K562 (cell line): ENCODE measurements around the gene MPC1. TPM values are rescaled to one million over a fixed set of nuclear protein-coding genes. Genes with fewer than 3 reads are reported as not detected.

Source experiments
- BMI1 ChIP-seq: fragments of 150-350 bp; IDR thresholded peaks from 2 replicates; pipeline ENCODE4 v1.6.1; 2014; ENCODE audit warnings: low read length
- ERF ChIP-seq: fragments of 450-650 bp; formaldehyde crosslinking; IDR thresholded peaks from 2 replicates; pipeline ENCODE4 v1.4.0; 2020; ENCODE audit warnings: mild to moderate bottlenecking, mixed read lengths
- HNRNPH1 ChIP-seq: fragments of 200-400 bp; formaldehyde crosslinking; optimal IDR thresholded peaks from 2 replicates; pipeline ENCODE3; 2017; ENCODE audit warnings: low read depth, mild to moderate bottlenecking, low read length, moderate library complexity
- KLF1 ChIP-seq: fragments of 450-650 bp; IDR thresholded peaks from 2 replicates; pipeline ENCODE4 v1.6.1; 2016; ENCODE audit warnings: missing genetic modification characterization, missing compliant biosample characterization
- MED1 ChIP-seq: sonication (generic); formaldehyde crosslinking; IDR thresholded peaks from 2 replicates; pipeline ENCODE4 v1.8.1; 2023; ENCODE audit warnings: missing genetic modification reagents, borderline replicate concordance
- MTA2 ChIP-seq: fragments of 450-650 bp; IDR thresholded peaks from 2 replicates; pipeline ENCODE4 v1.6.1; 2016; ENCODE audit warnings: low read depth
- PHF21A ChIP-seq: fragments of 450-650 bp; IDR thresholded peaks from 2 replicates; pipeline ENCODE4 v1.6.1; 2017; ENCODE audit warnings: low read depth, borderline replicate concordance
- PRMT5 ChIP-seq: sonication (generic); formaldehyde crosslinking; IDR thresholded peaks from 2 replicates; pipeline ENCODE4 v1.5.0; 2020; ENCODE audit warnings: missing genetic modification reagents
- RBM22 ChIP-seq: fragments of 200-400 bp; formaldehyde crosslinking; IDR thresholded peaks from 2 replicates; pipeline ENCODE4 v1.6.1; 2018; ENCODE audit warnings: low read length, low read depth; ENCODE audit not compliant: poor library complexity, severe bottlenecking
- RNF2 ChIP-seq: sonication (generic); IDR thresholded peaks from 2 replicates; pipeline ENCODE4 v1.6.1; 2016
- SETDB1 ChIP-seq: IDR thresholded peaks from one replicate; pipeline ENCODE4 v1.6.1; 2012; ENCODE audit warnings: low read length, control low read depth, inconsistent platforms
- SIN3B ChIP-seq: fragments of 450-650 bp; IDR thresholded peaks from 2 replicates; pipeline ENCODE4 v1.6.1; 2017; ENCODE audit warnings: low read depth, mild to moderate bottlenecking, moderate library complexity
- TAF1 ChIP-seq: IDR thresholded peaks from 2 replicates; pipeline ENCODE4 v1.6.1; 2011; ENCODE audit warnings: mild to moderate bottlenecking, low read length, moderate library complexity; ENCODE audit not compliant: insufficient read depth, control insufficient read depth, severe bottlenecking; ENCODE audit errors: extremely low read depth
- TAF7 ChIP-seq: fragments of 450-650 bp; IDR thresholded peaks from 2 replicates; pipeline ENCODE4 v1.6.1; 2016; ENCODE audit warnings: missing genetic modification characterization, missing compliant biosample characterization
- TEAD4 ChIP-seq, 2 experiments: sonication (generic) in 1 of 2; formaldehyde crosslinking in 1 of 2; IDR thresholded peaks; 2 replicates each; pipeline versions ENCODE4 v1.6.1 to v1.8.0; 2012 to 2022; ENCODE audit warnings: borderline replicate concordance in 1 of 2, inconsistent platforms in 1 of 2, low read length in 1 of 2, mild to moderate bottlenecking in 1 of 2, missing genetic modification reagents in 1 of 2
- ZFPM2 ChIP-seq: fragments of 250-450 bp; sonication (Bioruptor Pico); IDR thresholded peaks from 2 replicates; pipeline ENCODE4 v1.5.1; 2022; ENCODE audit warnings: mild to moderate bottlenecking
- ZNF263 ChIP-seq: sonication (generic); formaldehyde crosslinking; IDR thresholded peaks from 2 replicates; pipeline ENCODE4 v1.8.0; 2022; ENCODE audit warnings: mild to moderate bottlenecking, missing genetic modification reagents, borderline replicate concordance
- ZNF384 ChIP-seq: IDR thresholded peaks from 2 replicates; pipeline ENCODE4 v1.6.1; 2012; ENCODE audit warnings: low read depth, low read length, improper control_type of control experiment
- ZNF584 ChIP-seq: fragments of 200-800 bp; sonication (Bioruptor generic); IDR thresholded peaks from 2 replicates; pipeline ENCODE4 v1.6.1; 2016; ENCODE audit warnings: low read depth, mild to moderate bottlenecking, missing genetic modification characterization, missing compliant biosample characterization
- ZNF76 ChIP-seq: fragments of 250-450 bp; sonication (Bioruptor Pico); IDR thresholded peaks from 2 replicates; pipeline ENCODE4 v1.4.0; 2020; ENCODE audit warnings: mild to moderate bottlenecking, moderate library complexity, borderline replicate concordance
- ZNF830 ChIP-seq: fragments of 250-450 bp; sonication (Bioruptor Pico); IDR thresholded peaks from 2 replicates; pipeline ENCODE4 v1.5.0; 2021; ENCODE audit warnings: mild to moderate bottlenecking
- polyA plus RNA-seq, 8 experiments: library from polyadenylated mRNA; depleted of rRNA in 4 of 8; stranded (reverse) in 5 of 8; unstranded in 3 of 8; fragments of >200 nt; fragmentation: Nextera tagmentation in 2 of 8; fragmentation: Illumina TruSeq in 1 of 8; extraction: Ambion mirVana in 2 of 8; extraction: Trizol in 1 of 8; gene quantifications; 2 replicates each; pipeline versions ENCODE4 v1.2.1 to v1.2.3, GENCODE V29; 2011 to 2014; ENCODE audit warnings: inconsistent platforms in 1 of 8, missing spikeins in 1 of 8
- total RNA-seq, 7 experiments: library from RNA; depleted of rRNA in 6 of 7; stranded (reverse); fragments of >200 nt in 6 of 7; fragmentation: Illumina TruSeq in 2 of 7; extraction: Trizol in 2 of 7; gene quantifications; 2 replicates each; pipeline versions ENCODE4 v1.2.1 to v1.2.3, GENCODE V29; 2011 to 2021; ENCODE audit warnings: low replicate concordance in 1 of 7
- TF ChIP-seq, protein P1 (sequence below): fragments of 250-450 bp; sonication (Bioruptor Pico); IDR thresholded peaks from 2 replicates; pipeline ENCODE4 v1.5.0; 2021; ENCODE audit warnings: mild to moderate bottlenecking, borderline replicate concordance
- TF ChIP-seq, protein P2 (sequence below), 2 experiments: fragments of 200-800 bp in 1 of 2; sonication (Bioruptor generic) in 1 of 2; sonication (generic) in 1 of 2; formaldehyde crosslinking in 1 of 2; IDR thresholded peaks in 1 of 2; conservative IDR thresholded peaks in 1 of 2; 2 replicates each; pipeline versions ENCODE4 v1.5.0 to v1.6.1; 2016 to 2020; ENCODE audit warnings: missing compliant biosample characterization in 1 of 2, missing genetic modification characterization in 1 of 2, missing genetic modification reagents in 1 of 2
- TF ChIP-seq, protein P3 (sequence below): fragments of 450-650 bp; IDR thresholded peaks from 2 replicates; pipeline ENCODE4 v1.7.0; 2016; ENCODE audit warnings: borderline replicate concordance

The MPC1 gene
- total and polyA plus RNA-seq, 9 of the 15 experiments (the other 6 are each of a cell fraction or from before 2014, with no cell fraction given): 78.6 to 185 (median 138) TPM

DNA sequence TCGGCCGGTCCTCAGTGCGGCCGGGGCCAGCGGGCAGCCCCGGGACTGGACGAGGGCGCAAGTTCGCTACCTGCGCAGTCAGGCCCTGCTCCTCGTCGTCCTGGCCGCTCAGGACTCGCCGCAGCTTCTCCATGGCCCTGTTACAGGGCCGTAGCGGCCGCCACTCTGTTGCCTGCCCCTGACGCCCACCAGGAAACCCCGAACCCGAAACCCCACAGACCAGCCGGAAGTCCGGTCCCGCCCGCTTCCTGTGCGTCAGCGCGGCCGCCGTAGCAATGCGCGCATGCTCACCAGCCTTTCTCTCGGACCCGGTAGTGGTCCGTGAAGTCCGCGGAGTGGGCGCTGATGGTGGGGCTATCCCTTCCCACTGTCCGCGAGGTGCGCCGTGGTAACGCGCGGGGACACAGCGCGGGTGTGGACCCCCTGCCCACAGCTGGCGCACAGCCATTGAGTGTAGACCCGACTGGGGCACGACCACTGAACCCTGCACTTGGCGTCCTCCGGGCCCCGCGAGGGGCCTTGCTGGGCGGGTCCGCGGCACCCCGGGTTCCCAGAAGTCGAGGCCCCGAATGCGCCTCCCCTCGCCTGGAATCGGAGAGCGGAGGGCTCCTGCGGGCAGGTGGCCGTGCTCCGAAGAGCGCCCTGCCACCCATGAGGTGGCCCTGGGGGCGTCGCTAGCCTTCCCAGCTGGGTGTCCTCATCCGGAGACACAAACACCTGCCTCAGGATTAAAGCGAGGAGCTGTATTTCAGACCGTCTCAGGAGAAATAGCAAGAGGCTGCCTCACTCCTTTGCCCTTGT, 40.2 kb downstream of the MPC1 start, which contains the start of gene SFT2D1 (continued):
- TF ChIP-seq, protein P1, sequence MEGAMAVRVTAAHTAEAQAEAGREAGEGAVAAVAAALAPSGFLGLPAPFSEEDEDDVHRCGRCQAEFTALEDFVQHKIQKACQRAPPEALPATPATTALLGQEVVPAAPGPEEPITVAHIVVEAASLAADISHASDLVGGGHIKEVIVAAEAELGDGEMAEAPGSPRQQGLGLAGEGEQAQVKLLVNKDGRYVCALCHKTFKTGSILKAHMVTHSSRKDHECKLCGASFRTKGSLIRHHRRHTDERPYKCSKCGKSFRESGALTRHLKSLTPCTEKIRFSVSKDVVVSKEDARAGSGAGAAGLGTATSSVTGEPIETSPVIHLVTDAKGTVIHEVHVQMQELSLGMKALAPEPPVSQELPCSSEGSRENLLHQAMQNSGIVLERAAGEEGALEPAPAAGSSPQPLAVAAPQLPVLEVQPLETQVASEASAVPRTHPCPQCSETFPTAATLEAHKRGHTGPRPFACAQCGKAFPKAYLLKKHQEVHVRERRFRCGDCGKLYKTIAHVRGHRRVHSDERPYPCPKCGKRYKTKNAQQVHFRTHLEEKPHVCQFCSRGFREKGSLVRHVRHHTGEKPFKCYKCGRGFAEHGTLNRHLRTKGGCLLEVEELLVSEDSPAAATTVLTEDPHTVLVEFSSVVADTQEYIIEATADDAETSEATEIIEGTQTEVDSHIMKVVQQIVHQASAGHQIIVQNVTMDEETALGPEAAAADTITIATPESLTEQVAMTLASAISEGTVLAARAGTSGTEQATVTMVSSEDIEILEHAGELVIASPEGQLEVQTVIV (CRISPR knock-in tag): no peak
- TF ChIP-seq MED1 (CRISPR knock-in tag) (no peak), ZNF584 (CRISPR knock-in tag) (no peak), ZNF830 (CRISPR knock-in tag) (no peak), SETDB1 (no peak), ZNF384 (no peak), ERF (CRISPR knock-in tag) (no peak), PHF21A (no peak), HNRNPH1 (no peak), SIN3B (peak; percentile 83), RBM22 (no peak), PRMT5 (no peak), TAF7 (tag) (peak; percentile 53), RNF2 (no peak), TAF1 (peak; percentile 92), ZNF263 (no peak), ZFPM2 (CRISPR knock-in tag) (no peak), MTA2 (no peak), TEAD4 (IDR thresholded peaks at IDR 0.05; ENCODE audit: low read length) (no peak), TEAD4 (CRISPR knock-in tag; IDR thresholded peaks at IDR 0.05; ENCODE audit: borderline replicate concordance) (no peak), BMI1 (no peak), ZNF76 (no peak), KLF1 (tag) (peak; percentile 62; the same call in 1 of the 2 replicates)
- TF ChIP-seq, protein P2, sequence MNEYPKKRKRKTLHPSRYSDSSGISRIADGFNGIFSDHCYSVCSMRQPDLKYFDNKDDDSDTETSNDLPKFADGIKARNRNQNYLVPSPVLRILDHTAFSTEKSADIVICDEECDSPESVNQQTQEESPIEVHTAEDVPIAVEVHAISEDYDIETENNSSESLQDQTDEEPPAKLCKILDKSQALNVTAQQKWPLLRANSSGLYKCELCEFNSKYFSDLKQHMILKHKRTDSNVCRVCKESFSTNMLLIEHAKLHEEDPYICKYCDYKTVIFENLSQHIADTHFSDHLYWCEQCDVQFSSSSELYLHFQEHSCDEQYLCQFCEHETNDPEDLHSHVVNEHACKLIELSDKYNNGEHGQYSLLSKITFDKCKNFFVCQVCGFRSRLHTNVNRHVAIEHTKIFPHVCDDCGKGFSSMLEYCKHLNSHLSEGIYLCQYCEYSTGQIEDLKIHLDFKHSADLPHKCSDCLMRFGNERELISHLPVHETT (CRISPR knock-in tag; conservative IDR thresholded peaks at IDR 0.05 in 1 of 2, IDR thresholded peaks at IDR 0.05 in 1 of 2): no peak
- TF ChIP-seq, protein P3, sequence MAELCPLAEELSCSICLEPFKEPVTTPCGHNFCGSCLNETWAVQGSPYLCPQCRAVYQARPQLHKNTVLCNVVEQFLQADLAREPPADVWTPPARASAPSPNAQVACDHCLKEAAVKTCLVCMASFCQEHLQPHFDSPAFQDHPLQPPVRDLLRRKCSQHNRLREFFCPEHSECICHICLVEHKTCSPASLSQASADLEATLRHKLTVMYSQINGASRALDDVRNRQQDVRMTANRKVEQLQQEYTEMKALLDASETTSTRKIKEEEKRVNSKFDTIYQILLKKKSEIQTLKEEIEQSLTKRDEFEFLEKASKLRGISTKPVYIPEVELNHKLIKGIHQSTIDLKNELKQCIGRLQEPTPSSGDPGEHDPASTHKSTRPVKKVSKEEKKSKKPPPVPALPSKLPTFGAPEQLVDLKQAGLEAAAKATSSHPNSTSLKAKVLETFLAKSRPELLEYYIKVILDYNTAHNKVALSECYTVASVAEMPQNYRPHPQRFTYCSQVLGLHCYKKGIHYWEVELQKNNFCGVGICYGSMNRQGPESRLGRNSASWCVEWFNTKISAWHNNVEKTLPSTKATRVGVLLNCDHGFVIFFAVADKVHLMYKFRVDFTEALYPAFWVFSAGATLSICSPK: no peak
